ENCODE measurements around the gene PRKD2. TPM values are rescaled to one million over a fixed set of nuclear protein-coding genes. Genes with fewer than 3 reads are reported as not detected.

The PRKD2 gene
- polyA plus RNA-seq, 1 donor from 2014 or later, result 8.0 TPM

DNA sequence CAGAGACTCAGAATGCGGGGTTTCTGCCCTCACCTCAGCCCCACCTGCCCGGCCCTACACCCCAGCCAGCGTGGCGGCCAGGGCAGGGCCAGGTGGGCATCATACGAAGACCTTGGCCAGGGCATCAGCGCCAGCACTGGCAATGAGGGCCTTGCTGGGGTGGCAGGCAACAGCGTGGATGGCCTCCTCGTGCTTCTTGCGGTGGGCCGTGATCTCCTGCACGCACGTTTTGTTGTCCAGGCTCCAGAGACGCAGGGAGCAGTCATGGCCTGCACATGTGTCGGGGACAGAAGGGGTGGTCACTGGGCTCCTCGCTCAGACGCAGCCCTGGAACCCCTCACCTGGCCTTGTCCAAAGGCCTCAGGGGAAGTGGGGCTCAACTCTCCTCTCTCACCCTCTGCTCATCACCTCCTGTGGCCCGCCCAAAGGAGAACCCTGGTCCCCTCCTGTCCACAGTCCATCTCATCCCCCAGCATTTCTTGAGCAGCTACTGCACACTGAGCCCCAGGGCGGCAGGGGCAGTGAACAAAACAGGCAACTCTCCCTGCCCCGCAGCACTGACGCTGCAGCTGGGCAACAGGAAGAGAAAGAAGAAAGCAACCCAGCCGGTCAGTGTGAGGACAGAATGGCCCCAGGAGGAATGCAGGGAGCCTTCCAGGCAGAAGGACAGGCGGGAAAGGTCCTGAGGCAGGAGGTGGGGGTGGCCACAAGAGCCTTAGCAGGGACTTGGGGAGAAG is 3.8 kb upstream of the PRKD2 start:
- no peak overlapping the region for H3K9ac ChIP-seq (ENCODE audit: low read length)
- H3K36me3 ChIP-seq (ENCODE audit: insufficient read depth, low read length), result peaks cover 3% of the 10 kb centered on the region
- no peak overlapping the region for H3K4me3 ChIP-seq (ENCODE audit: low read length)
- no peaks in the 10 kb centered on the region for H3K9me3 ChIP-seq (ENCODE audit: low read length)
- H3F3A ChIP-seq (ENCODE audit: insufficient read depth, low read length, poor library complexity, severe bottlenecking), result no peaks in the 10 kb centered on the region
- H3K27ac ChIP-seq (ENCODE audit: low read length), result no peak overlapping the region
- H2AFZ ChIP-seq (ENCODE audit: low read depth, low read length), result no peak overlapping the region
- no peaks in the 10 kb centered on the region for H4K20me1 ChIP-seq (ENCODE audit: insufficient read depth)
- H3K27me3 ChIP-seq (ENCODE audit: insufficient read depth, low read depth, low read length), result no peaks in the 10 kb centered on the region
- H3K79me2 ChIP-seq (replicated peaks; ENCODE audit: insufficient read depth, low read length), result no peaks in the 10 kb centered on the region
- TF ChIP-seq EZH2 (IDR thresholded peaks at IDR 0.05; ENCODE audit: borderline replicate concordance, insufficient read depth, low read length, poor library complexity, severe bottlenecking) (no peak), POLR2AphosphoS5 (IDR thresholded peaks at IDR 0.05) (no peak), RAD21 (conservative IDR thresholded peaks at IDR 0.05) (no peak), EP300 (conservative IDR thresholded peaks at IDR 0.05; ENCODE audit: poor library complexity, severe bottlenecking) (no peak), TAF1 (IDR thresholded peaks at IDR 0.05; ENCODE audit: low read depth) (no peak), SMC3 (conservative IDR thresholded peaks at IDR 0.05; ENCODE audit: poor library complexity) (no peak), MXI1 (conservative IDR thresholded peaks at IDR 0.05; ENCODE audit: poor library complexity, severe bottlenecking) (no peak)
- TF ChIP-seq, protein P1, sequence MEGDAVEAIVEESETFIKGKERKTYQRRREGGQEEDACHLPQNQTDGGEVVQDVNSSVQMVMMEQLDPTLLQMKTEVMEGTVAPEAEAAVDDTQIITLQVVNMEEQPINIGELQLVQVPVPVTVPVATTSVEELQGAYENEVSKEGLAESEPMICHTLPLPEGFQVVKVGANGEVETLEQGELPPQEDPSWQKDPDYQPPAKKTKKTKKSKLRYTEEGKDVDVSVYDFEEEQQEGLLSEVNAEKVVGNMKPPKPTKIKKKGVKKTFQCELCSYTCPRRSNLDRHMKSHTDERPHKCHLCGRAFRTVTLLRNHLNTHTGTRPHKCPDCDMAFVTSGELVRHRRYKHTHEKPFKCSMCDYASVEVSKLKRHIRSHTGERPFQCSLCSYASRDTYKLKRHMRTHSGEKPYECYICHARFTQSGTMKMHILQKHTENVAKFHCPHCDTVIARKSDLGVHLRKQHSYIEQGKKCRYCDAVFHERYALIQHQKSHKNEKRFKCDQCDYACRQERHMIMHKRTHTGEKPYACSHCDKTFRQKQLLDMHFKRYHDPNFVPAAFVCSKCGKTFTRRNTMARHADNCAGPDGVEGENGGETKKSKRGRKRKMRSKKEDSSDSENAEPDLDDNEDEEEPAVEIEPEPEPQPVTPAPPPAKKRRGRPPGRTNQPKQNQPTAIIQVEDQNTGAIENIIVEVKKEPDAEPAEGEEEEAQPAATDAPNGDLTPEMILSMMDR (IDR thresholded peaks at IDR 0.05; ENCODE audit: poor library complexity, severe bottlenecking), result no peak
- TF ChIP-seq, protein P2, sequence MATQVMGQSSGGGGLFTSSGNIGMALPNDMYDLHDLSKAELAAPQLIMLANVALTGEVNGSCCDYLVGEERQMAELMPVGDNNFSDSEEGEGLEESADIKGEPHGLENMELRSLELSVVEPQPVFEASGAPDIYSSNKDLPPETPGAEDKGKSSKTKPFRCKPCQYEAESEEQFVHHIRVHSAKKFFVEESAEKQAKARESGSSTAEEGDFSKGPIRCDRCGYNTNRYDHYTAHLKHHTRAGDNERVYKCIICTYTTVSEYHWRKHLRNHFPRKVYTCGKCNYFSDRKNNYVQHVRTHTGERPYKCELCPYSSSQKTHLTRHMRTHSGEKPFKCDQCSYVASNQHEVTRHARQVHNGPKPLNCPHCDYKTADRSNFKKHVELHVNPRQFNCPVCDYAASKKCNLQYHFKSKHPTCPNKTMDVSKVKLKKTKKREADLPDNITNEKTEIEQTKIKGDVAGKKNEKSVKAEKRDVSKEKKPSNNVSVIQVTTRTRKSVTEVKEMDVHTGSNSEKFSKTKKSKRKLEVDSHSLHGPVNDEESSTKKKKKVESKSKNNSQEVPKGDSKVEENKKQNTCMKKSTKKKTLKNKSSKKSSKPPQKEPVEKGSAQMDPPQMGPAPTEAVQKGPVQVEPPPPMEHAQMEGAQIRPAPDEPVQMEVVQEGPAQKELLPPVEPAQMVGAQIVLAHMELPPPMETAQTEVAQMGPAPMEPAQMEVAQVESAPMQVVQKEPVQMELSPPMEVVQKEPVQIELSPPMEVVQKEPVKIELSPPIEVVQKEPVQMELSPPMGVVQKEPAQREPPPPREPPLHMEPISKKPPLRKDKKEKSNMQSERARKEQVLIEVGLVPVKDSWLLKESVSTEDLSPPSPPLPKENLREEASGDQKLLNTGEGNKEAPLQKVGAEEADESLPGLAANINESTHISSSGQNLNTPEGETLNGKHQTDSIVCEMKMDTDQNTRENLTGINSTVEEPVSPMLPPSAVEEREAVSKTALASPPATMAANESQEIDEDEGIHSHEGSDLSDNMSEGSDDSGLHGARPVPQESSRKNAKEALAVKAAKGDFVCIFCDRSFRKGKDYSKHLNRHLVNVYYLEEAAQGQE (IDR thresholded peaks at IDR 0.05; ENCODE audit: borderline replicate concordance), result no peak
- H3K4me2 ChIP-seq (ENCODE audit: low read length), result no peak overlapping the region
- H3K9me2 ChIP-seq (ENCODE audit: insufficient read depth, low read length), result no peaks in the 10 kb centered on the region

DNA sequence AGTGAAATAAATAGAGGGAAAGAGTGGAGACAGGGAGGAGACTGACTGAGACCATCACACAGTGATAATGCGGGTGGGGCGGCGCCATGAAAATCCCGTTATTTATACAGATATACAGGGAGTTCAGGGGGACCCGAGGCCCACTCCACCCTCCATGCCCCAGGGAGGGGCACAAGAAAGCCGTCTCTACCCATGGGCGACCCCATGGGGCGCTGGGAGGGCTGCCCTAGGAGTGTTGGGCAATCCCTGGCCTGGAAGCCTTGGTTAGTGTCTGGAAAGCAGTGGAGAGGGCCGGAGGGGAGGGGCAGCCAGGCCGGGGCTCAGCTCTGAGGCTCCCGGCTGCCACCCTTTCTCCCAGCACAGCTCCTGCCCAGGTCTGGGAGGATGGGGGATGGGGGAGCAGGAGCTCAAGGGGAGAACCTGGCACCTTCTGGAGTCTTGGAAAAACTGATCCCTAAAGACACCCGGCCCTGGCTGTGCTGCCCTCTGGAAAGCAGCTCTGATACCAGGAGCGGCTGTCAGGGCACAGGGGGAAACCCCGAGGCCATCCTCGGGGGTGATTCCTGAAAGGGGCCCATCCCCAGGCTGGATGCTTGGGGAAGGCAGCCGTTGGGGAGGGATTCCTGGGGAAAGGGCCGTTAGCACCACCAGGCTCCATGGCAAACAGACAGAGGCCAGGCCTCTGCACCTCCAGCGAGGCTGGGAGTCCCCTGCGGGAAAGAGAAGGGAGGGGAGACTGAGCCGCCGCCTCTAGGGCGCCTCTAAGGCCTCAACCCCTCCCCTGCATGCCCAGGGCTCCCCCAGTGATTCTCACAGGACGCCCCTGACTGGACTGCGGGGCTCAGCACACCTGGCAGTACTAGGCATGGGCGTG is 3.0 kb upstream of the PRKD2 start:
- Histone ChIP-seq H3K79me2 (replicated peaks; ENCODE audit: insufficient read depth, low read length) (no peaks in the 10 kb centered on the region), H3K9me3 (ENCODE audit: low read length) (no peaks in the 10 kb centered on the region), H3K9me2 (ENCODE audit: insufficient read depth, low read length) (no peaks in the 10 kb centered on the region), H3K9ac (ENCODE audit: low read length) (no peak overlapping the region), H3K4me2 (ENCODE audit: low read length) (no peak overlapping the region), H4K20me1 (ENCODE audit: insufficient read depth) (no peaks in the 10 kb centered on the region), H3K4me3 (ENCODE audit: low read length) (no peak overlapping the region), H2AFZ (ENCODE audit: low read depth, low read length) (no peak overlapping the region), H3F3A (ENCODE audit: insufficient read depth, low read length, poor library complexity, severe bottlenecking) (no peaks in the 10 kb centered on the region), H3K27ac (ENCODE audit: low read length) (no peak overlapping the region), H3K36me3 (ENCODE audit: insufficient read depth, low read length) (peaks cover 3% of the 10 kb centered on the region), H3K27me3 (ENCODE audit: insufficient read depth, low read depth, low read length) (no peaks in the 10 kb centered on the region)
- TF ChIP-seq TAF1 (IDR thresholded peaks at IDR 0.05; ENCODE audit: low read depth) (no peak), SMC3 (conservative IDR thresholded peaks at IDR 0.05; ENCODE audit: poor library complexity) (no peak), EP300 (conservative IDR thresholded peaks at IDR 0.05; ENCODE audit: poor library complexity, severe bottlenecking) (no peak), RAD21 (conservative IDR thresholded peaks at IDR 0.05) (no peak), POLR2AphosphoS5 (IDR thresholded peaks at IDR 0.05) (no peak), MXI1 (conservative IDR thresholded peaks at IDR 0.05; ENCODE audit: poor library complexity, severe bottlenecking) (no peak), EZH2 (IDR thresholded peaks at IDR 0.05; ENCODE audit: borderline replicate concordance, insufficient read depth, low read length, poor library complexity, severe bottlenecking) (no peak)
- TF ChIP-seq, protein P1 (IDR thresholded peaks at IDR 0.05; ENCODE audit: poor library complexity, severe bottlenecking), result no peak
- TF ChIP-seq, protein P2 (IDR thresholded peaks at IDR 0.05; ENCODE audit: borderline replicate concordance), result no peak
